Keratinocyte (primary cell): Measurements from ENCODE around the gene EXT2.

ENCODE experiments used
- EZH2 ChIP-seq: IDR thresholded peaks from one replicate; pipeline ENCODE4 v1.6.1; 2012; ENCODE audit warnings: inconsistent platforms, mild to moderate bottlenecking, low read length, moderate library complexity
- TF ChIP-seq, protein P1 (sequence below), 3 experiments: IDR thresholded peaks in 1 of 3; conservative IDR thresholded peaks in 1 of 3; optimal IDR thresholded peaks in 1 of 3; 2 replicates in 2 of 3; 3 replicates in 1 of 3; pipeline versions ENCODE3 to v1.5.1; 2011; ENCODE audit warnings: low read length in 3 of 3, mild to moderate bottlenecking in 3 of 3, moderate library complexity in 2 of 3, control low read depth in 1 of 3, inconsistent platforms in 1 of 3; ENCODE audit not compliant: insufficient read depth in 2 of 3; ENCODE audit errors: extremely low read depth in 1 of 3

DNA sequence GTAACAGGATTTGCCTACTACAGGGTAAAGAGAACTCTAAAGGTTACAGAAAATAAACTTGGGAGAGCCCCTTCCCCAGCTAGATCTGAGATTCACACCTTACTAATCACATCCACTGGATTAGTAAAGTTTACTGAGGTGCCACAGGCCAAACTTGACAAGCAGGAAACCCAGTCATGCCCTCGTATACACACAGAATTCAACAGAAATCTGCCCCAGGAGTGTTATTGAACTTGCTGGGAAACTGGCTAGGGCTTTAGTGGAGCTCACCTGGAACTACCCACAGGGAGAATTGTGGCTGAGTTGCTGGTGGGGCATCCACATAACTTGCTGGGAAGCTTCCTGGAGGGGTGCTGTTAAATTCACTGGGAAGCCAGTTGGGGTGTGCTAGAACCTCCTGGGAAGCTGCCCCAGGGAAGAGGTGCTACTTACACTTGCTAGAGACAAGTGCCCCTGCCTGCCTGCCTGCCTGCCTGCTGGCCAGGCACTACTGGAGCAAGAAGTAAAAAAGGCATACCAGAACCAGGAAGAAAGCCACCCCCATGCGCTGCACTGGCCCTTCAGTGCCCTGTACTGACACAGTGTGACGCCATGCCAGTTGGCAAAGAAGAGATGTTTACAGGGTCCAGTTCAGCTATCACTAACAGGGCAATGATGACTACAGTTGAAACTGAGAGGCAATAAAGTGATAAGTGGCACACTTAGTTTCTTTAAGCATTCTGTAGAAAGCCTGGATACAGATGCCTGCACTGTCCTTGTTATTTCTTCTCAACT lies 108.0 kb downstream of the EXT2 start:
- no peak for TF ChIP-seq EZH2
- TF ChIP-seq, protein P1, sequence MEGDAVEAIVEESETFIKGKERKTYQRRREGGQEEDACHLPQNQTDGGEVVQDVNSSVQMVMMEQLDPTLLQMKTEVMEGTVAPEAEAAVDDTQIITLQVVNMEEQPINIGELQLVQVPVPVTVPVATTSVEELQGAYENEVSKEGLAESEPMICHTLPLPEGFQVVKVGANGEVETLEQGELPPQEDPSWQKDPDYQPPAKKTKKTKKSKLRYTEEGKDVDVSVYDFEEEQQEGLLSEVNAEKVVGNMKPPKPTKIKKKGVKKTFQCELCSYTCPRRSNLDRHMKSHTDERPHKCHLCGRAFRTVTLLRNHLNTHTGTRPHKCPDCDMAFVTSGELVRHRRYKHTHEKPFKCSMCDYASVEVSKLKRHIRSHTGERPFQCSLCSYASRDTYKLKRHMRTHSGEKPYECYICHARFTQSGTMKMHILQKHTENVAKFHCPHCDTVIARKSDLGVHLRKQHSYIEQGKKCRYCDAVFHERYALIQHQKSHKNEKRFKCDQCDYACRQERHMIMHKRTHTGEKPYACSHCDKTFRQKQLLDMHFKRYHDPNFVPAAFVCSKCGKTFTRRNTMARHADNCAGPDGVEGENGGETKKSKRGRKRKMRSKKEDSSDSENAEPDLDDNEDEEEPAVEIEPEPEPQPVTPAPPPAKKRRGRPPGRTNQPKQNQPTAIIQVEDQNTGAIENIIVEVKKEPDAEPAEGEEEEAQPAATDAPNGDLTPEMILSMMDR (optimal IDR thresholded peaks at IDR 0.05 in 1 of 3, IDR thresholded peaks at IDR 0.05 in 1 of 3, conservative IDR thresholded peaks at IDR 0.05 in 1 of 3; ENCODE audit: extremely low read depth in 1 of 3, insufficient read depth in 2 of 3, low read length in 3 of 3): no peak
